HG02623 (cell line): ENCODE measurements around the gene DPF3.

Source experiments
- ATAC-seq: cut with Tn5 transposase; IDR thresholded peaks from one replicate; pipeline ENCODE4 v1.9.1; 2021; ENCODE audit warnings: moderate library complexity; ENCODE audit not compliant: unreplicated experiment

DPF3 gene

GRCh38 chr14:72652179-72652578 lies 241.7 kb downstream of the DPF3 start:
- no peak for ATAC-seq

- no peak for ATAC-seq
These were observed 242.2 kb downstream of the DPF3 start for GRCh38 chr14:72651714-72652113.

- no peak for ATAC-seq
These were observed 242.8 kb downstream of the DPF3 start for GRCh38 chr14:72651081-72651480.

- no peak for ATAC-seq
These were observed 244.2 kb downstream of the DPF3 start for GRCh38 chr14:72649603-72650227.

- ATAC-seq = no peak
These were observed 246.1 kb downstream of the DPF3 start for GRCh38 chr14:72647782-72648181.

GRCh38 chr14:72646861-72647528 lies 246.9 kb downstream of the DPF3 start:
- no peak for ATAC-seq

GRCh38 chr14:72645706-72646105 lies 248.2 kb downstream of the DPF3 start:
- ATAC-seq = no peak

- ATAC-seq = no peak
These were observed 249.0 kb downstream of the DPF3 start for GRCh38 chr14:72644758-72645489.

GRCh38 chr14:72644038-72644437 lies 249.9 kb downstream of the DPF3 start:
- ATAC-seq = no peak

GRCh38 chr14:72643317-72643801 lies 250.5 kb downstream of the DPF3 start:
- no peak for ATAC-seq

GRCh38 chr14:72640911-72641485 lies 252.9 kb downstream of the DPF3 start:
- no peak for ATAC-seq

GRCh38 chr14:72638021-72638420 lies 255.9 kb downstream of the DPF3 start:
- no peak for ATAC-seq

GRCh38 chr14:72636871-72637270 lies 257.0 kb downstream of the DPF3 start:
- no peak for ATAC-seq

GRCh38 chr14:72636094-72636493 lies 257.8 kb downstream of the DPF3 start:
- no peak for ATAC-seq

GRCh38 chr14:72634691-72635616 lies 258.9 kb downstream of the DPF3 start:
- no peak for ATAC-seq

GRCh38 chr14:72633551-72633950 lies 260.4 kb downstream of the DPF3 start:
- ATAC-seq = no peak

GRCh38 chr14:72632727-72633126 lies 261.2 kb downstream of the DPF3 start:
- no peak for ATAC-seq

GRCh38 chr14:72631401-72631800 lies 262.5 kb downstream of the DPF3 start:
- no peak for ATAC-seq

GRCh38 chr14:72630374-72630773 lies 263.5 kb downstream of the DPF3 start:
- no peak for ATAC-seq

GRCh38 chr14:72629534-72629933 lies 264.4 kb downstream of the DPF3 start:
- no peak for ATAC-seq

GRCh38 chr14:72625689-72626088 lies 268.2 kb downstream of the DPF3 start:
- no peak for ATAC-seq
